Right cardiac atrium (tissue), 5 donors: ENCODE results near the gene C10orf105. TPM values are rescaled to one million over a fixed set of nuclear protein-coding genes. Genes with fewer than 3 reads are reported as not detected.

Source experiments
- ATAC-seq, 2 donors: fragments of 200-7000 bp; cut with Tn5 transposase; one replicate each; pipeline versions ENCODE4 v1.8.0 to v1.9.1; 2020; ENCODE audit warnings: moderate library complexity in 2 of 2, mild to moderate bottlenecking in 1 of 2
- DNase-seq, 3 donors: peaks; one replicate each; pipeline ENCODE4 v3.0.0-alpha.2; 2020
- H3K27ac ChIP-seq: one replicate; pipeline ENCODE4 v1.5.1; 2013; ENCODE audit warnings: mild to moderate bottlenecking, low read length, control low read depth, moderate library complexity
- H3K27me3 ChIP-seq: one replicate; pipeline ENCODE4 v1.6.1; 2013; ENCODE audit not compliant: control insufficient read depth, insufficient read depth
- H3K4me1 ChIP-seq: one replicate; pipeline ENCODE4 v1.6.1; 2013; ENCODE audit warnings: low read length; ENCODE audit not compliant: control insufficient read depth, insufficient read depth
- H3K4me3 ChIP-seq: one replicate; pipeline ENCODE4 v1.5.1; 2013; ENCODE audit warnings: low read length, control low read depth
- H3K9me3 ChIP-seq: one replicate; pipeline ENCODE4 v1.6.1; 2013; ENCODE audit warnings: low read length; ENCODE audit not compliant: control insufficient read depth
- WGBS: extraction: QIAGEN DNeasy Blood & Tissue Kit; methylation state at CpG from one replicate; pipeline ENCODE4 v1.1.7; 2013; 5-methylcytosine and 5-hydroxymethylcytosine counted together
- intact Hi-C, 4 donors: fragments of 100-400 bp; cut with DNase I; formaldehyde crosslinking; loops; one replicate each; pipeline versions ENCODE4 v1.11.0 to v1.14.0; 2022 to 2023
- polyA plus RNA-seq: library from polyadenylated mRNA; stranded (reverse); fragments of 200-250 nt; gene quantifications from one replicate; pipeline ENCODE4 v1.2.3, GENCODE V29; 2013
- total RNA-seq, 4 donors: library from RNA; stranded (reverse); fragmentation: NEBNext Ultra II Directional; extraction: Animal tissue kit (Norgen Biotek cat#: 25700); gene quantifications; one replicate each; pipeline ENCODE4 v1.2.1, GENCODE V29; 2021
- donor health status: healthy with polysubstance abuse.
- donor health status: DM: no; HTN: yes; CAD: no.
- donor health status: DM: no; HTN: no; CAD: no.
- donor health status: DM: no; HTN: yes; CAD: no; lungs with severe emphysema.
- donor health status: DM: yes; HTN: yes; CAD: no.

Gene C10orf105
- total and polyA plus RNA-seq, 5 donors, result 0.09 to 0.36 (median 0.19) TPM; not detected in 1

DNA sequence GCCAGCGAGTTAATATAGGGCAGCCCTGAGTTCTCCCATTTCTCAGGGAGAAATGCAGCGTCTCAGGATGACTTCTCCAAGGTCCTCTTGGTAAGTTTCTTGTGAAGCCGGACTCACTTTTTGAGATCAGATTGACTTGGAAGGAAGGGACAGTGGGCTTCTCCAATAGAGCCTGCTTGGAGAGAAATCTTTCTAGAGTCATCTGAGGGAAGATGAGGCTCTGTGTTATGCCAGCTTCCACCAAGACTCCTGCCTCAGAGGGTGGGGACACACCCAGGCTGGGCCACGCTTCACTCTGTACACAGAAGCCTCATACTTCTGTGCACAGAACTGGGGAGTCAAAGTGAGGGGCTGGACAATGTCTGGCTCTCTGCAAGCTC lies 5.6 kb downstream of the C10orf105 start:
- Histone ChIP-seq H3K4me1 (peaks cover 27% of the 10 kb centered on the region), H3K9me3 (no peaks in the 10 kb centered on the region), H3K27me3 (no peaks in the 10 kb centered on the region), H3K4me3 (no peak overlapping the region), H3K27ac (peak overlapping the region; percentile 95)
- WGBS, result 46% methylated on average over 4 of the region's 4 CpGs
- peak in 2 of 3 donors; percentile 56 to 70 for DNase-seq
- no peak for ATAC-seq
- intact Hi-C loops, result no loop called here

DNA sequence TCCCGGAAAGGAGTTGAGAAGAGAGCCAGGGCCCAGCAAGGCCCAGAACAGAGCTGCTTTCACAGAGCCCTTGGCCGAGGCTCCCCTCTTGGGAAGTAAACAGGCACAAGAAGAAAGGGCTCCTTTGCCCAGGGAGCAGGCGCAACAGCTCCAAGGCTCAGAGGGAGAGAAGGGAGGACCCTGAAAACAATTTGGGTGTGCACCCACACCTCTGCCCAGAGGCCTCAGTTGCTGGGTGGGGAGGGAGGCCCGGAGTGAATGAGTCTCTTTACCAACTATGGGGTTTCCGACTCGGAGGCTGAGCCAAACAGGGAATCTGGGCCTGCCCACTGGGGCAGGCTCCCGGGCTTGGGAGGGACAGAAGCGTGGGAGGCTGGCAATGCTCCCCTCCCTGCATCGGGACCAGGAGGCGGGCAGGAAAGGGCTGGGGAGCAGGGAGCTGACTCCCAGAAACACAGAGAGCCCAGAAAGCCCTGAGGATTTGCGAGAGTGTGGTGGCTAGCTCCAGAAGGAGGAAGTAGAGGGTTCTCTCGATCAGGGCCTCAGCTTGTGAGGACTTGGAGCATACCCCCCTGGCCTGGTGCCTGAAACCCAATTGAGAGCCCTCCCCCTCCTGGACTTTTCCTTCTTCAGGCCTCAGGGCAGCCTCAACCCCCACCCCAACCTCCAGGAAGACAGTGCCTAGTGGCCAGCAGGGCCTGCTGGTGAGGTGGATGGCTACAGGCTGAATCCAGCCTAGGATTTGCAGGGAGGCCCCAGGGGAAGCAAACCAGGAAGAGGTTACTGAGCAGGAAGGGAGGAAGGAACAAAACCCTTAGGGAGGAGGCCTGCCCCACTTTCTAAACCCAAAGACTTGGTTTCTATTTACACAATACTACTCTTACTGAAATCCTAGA lies 6.2 kb downstream of the C10orf105 start:
- intact Hi-C loops, result no loop called here
- Histone ChIP-seq H3K27ac (peak overlapping the region; percentile 95), H3K9me3 (no peaks in the 10 kb centered on the region), H3K4me3 (no peak overlapping the region), H3K27me3 (no peaks in the 10 kb centered on the region), H3K4me1 (peaks cover 26% of the 10 kb centered on the region)
- WGBS, result 25% methylated on average over 12 of the region's 12 CpGs
- peak; percentile 95 to 97 (median 96) for DNase-seq
- ATAC-seq, result peak; percentile 88 to 90

DNA sequence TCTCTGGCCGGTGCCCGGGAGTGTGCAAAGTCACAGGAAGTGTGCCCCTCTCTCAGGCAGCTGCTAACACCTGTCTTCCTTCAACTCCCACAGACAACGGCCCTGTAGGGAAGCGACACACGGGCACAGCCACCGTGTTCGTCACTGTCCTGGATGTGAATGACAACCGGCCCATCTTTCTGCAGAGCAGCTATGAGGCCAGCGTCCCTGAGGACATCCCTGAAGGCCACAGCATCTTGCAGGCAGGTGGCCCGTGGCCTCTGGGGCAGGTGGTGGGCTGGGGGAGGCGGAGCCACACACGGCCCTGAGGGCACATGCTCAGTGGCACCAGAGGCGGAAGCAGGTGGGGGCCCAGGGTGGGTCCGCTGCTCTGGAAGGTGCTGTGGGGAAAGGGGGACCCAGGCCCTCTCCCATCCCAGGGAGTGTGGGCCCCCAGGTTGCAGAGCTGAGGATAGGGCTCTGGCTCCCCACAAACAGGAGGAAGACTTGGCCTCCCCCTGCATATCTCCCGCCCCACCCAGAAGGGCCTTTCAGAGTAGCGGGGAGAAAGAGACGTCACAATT lies 6.9 kb downstream of the C10orf105 start:
- Histone ChIP-seq H3K9me3 (no peaks in the 10 kb centered on the region), H3K27ac (peak overlapping the region; percentile 95), H3K4me3 (no peak overlapping the region), H3K27me3 (no peaks in the 10 kb centered on the region), H3K4me1 (peaks cover 24% of the 10 kb centered on the region)
- DNase-seq, result no peak
- no peak for ATAC-seq
- WGBS, result 62% methylated on average over 17 of the region's 17 CpGs
- intact Hi-C loops, result no loop called here

DNA sequence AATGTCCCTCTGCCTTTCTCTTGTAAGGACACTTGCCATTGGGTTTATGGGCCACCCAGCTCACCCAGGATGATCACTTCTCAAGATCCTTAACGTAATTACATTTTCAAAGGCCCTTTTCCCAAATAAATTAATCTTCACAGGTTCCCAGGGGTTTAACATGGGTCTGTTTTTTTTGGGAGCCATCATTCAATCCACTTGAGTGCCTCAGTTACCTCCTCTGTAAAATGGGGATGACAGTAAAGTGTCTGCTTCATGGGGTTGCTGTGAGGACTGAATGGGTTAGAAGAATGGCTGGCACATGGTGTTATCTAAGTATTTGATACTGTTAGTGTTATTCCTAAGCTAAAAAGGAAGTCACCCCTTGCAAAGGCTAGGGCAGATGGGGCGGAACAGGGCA lies 7.4 kb downstream of the C10orf105 start:
- WGBS, result 89% methylated on average over 2 of the region's 2 CpGs
- Histone ChIP-seq H3K9me3 (no peaks in the 10 kb centered on the region), H3K27ac (peak overlapping the region; percentile 95), H3K4me3 (no peak overlapping the region), H3K4me1 (peaks cover 23% of the 10 kb centered on the region), H3K27me3 (no peaks in the 10 kb centered on the region)
- intact Hi-C loops, result no loop called here
- ATAC-seq (no peak), DNase-seq (no peak)

DNA sequence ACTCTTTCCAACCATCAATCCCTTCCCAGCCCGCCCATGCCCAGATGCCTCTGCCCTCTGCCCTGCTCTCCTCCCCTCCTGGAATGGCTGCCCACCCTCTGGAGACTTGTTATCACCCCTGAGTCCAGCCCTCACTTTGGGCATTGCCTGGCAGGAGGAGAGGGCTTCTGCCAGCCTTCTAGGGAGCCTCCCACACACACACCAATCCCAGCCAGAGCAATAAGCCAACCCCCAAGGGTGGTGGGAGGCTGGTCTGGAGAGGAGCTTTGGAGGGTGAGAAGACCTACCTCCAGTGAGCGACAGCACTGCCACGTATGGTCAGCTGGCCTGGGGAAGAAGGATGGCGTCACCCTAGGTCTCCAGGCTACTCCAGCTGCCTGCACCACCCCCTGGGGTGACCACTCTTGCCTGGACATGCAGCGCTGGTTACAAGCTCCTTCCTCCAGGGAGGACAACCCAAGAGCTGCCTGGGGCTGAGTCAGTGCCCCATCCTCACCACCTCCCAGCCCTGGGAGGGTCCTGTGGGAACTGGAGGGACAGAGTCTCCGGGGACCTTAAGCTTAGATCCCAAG lies 8.4 kb downstream of the C10orf105 start:
- ATAC-seq, result no peak
- DNase-seq, result peak in 1 of 3 donors; percentile 46
- WGBS, result 91% methylated on average over 6 of the region's 6 CpGs
- Histone ChIP-seq H3K27me3 (no peaks in the 10 kb centered on the region), H3K9me3 (no peaks in the 10 kb centered on the region), H3K4me3 (no peak overlapping the region), H3K4me1 (peaks cover 22% of the 10 kb centered on the region), H3K27ac (no peak overlapping the region)
- intact Hi-C loops, result no loop called here

DNA sequence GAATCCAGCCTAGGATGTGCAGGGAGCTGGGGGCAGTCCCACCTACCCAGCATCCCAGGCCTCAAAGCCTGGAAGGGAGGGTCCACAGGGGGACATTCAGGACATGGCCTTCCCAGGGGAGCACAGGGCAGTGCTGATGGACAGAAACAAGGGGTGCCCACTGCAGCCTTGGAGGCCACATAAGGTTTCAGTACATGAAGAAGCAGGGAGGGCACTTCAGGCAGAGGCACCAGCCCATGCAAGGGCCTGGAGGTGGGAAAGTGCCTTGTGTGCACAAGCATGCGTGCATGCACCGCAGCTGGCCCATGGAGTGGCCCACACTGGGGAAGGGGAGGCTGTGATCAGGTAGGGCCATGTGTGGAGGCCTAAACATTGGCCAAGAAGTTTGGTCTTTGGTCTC lies 9.1 kb downstream of the C10orf105 start:
- 100% methylated on average over 2 of the region's 2 CpGs for WGBS
- no peaks in the 10 kb centered on the region for H3K27me3 ChIP-seq
- no peak overlapping the region for H3K27ac ChIP-seq
- peaks cover 22% of the 10 kb centered on the region for H3K4me1 ChIP-seq
- DNase-seq (peak in 1 of 3 donors; percentile 51), ATAC-seq (no peak)
- intact Hi-C loops, result no loop called here
- H3K9me3 ChIP-seq, result no peaks in the 10 kb centered on the region
- H3K4me3 ChIP-seq, result no peak overlapping the region

DNA sequence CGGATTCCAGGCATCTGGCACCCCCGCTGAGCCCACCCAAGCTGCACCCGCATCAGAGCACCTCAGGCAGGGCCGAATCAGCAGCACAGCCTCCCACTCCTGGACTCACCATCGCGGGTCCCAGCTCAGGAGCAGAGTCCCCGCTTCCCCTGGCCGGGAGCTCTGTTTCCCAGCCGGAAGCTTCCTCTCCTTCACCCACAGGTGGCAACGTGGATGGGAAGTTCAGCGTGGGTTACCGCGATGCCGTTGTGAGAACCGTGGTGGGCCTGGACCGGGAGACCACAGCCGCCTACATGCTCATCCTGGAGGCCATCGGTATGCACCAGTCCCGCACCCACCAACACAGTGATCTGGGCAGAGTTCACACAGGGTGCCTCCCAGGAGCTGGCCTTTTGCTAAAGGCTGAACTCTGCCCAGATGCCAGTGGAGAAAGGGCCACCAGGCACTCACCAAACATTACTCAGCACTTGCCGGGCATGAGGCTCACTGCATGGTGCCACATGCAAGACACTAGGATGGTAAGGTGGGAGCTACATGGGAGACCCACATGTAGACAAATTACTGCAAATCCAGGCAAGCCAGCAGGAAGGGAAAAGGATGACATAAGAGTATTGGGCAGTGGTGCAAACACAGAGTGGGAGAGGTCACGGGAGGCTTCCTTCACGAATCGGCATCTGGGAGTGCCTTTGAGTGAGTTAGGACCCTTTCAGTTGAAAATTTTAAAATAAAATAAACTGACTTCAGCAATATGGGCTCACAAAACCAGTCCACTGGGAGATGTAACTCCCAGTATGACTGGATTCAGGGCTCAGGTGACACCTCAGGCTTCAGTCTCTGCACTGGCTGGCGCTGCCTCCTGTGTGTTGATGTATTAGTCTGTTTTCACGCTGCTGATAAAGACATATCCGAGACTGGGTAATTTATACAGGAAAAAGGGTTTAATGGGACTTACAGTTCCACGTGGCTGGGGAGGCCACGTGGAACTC lies 10.4 kb downstream of the C10orf105 start:
- 71% methylated on average over 28 of the region's 28 CpGs for WGBS
- intact Hi-C loops, result loop anchor here (5.0 to 10.0 kb wide), 3 partner anchors 312 to 324 kb away; partner anchors contain the start of gene CDH23 (in 1 of the 4)
- peaks cover 11% of the 10 kb centered on the region for H3K4me1 ChIP-seq
- no peaks in the 10 kb centered on the region for H3K9me3 ChIP-seq
- no peak overlapping the region for H3K4me3 ChIP-seq
- peak in 2 of 3 donors; percentile 47 to 65 for DNase-seq
- H3K27me3 ChIP-seq, result no peaks in the 10 kb centered on the region
- no peak overlapping the region for H3K27ac ChIP-seq
- ATAC-seq, result no peak

DNA sequence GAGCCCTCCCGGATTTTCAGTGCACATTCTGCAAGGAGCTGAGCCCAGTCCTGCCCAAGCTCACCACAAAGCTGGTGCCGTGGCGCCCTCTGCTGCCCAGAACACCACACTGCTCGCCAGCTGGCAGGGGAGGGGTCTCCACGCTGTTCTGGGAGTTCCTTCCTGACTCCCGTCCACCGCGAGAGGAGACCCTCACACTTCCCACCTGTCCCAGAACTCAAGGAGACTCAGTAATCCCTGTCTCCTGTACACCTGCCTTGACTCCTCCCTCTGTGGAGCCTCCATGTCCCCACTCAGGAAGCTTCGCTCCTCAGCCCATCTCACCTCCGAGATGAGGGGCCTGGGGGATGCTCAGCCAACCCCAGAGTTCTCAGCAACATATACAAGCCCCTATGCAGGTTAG lies 11.3 kb downstream of the C10orf105 start:
- ATAC-seq (peak; percentile 7 to 37), DNase-seq (peak; percentile 65 to 88 (median 88))
- Histone ChIP-seq H3K9me3 (no peaks in the 10 kb centered on the region), H3K4me1 (peaks cover 5% of the 10 kb centered on the region), H3K4me3 (no peak overlapping the region), H3K27ac (no peak overlapping the region), H3K27me3 (no peaks in the 10 kb centered on the region)
- WGBS, result 17% methylated on average over 10 of the region's 10 CpGs
- intact Hi-C loops, result loop anchor here (5.0 to 10.0 kb wide), 3 partner anchors 311 to 324 kb away; partner anchors contain the start of gene CDH23 (in 1 of the 4)

DNA sequence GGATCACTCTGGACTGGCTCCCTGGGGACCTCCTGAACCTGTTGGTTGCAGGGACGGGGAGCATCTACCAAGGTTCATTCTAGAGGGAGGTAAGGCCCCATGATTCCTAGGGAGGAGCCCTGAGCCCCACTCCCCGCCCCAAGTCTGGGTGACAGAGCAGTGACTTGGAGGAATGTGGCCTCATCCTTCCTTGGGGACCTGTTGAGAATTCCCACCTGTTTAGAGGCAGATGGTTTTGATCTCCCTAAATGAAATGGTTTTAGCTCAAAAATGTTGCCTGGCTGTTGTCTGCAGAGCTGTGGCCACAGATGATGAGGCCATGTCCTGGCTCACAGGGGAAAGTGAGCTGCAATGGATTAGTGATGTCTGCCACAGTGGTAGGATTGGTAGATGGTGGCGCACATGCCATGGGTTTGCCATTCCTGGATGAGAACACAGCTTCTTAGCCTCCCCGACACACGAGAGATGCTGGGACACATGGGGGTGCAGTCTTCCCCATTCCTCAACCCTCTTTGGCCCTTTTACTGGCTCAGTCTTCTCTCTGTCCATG lies 12.3 kb downstream of the C10orf105 start:
- Histone ChIP-seq H3K4me3 (no peak overlapping the region), H3K27me3 (no peaks in the 10 kb centered on the region), H3K27ac (no peak overlapping the region), H3K9me3 (no peaks in the 10 kb centered on the region), H3K4me1 (no peaks in the 10 kb centered on the region)
- WGBS, result 95% methylated on average over 5 of the region's 5 CpGs
- intact Hi-C loops, result loop anchor here (5.0 to 10.0 kb wide), 3 partner anchors 310 to 323 kb away; partner anchors contain the start of gene CDH23 (in 1 of the 4)
- DNase-seq (peak in 1 of 3 donors; percentile 27), ATAC-seq (no peak)
